CD14-positive monocyte (primary cell): Measurements from ENCODE around the gene TFEC. TPM values are rescaled to one million over a fixed set of nuclear protein-coding genes. Genes with fewer than 3 reads are reported as not detected.

Source experiments
- DNase-seq, 3 donors: peaks; one replicate each; pipeline ENCODE4 v3.0.0-alpha.2; 2011 to 2022
- H2AFZ ChIP-seq: 2 replicates; pipeline ENCODE4 v1.6.0; 2012; ENCODE audit warnings: mild to moderate bottlenecking, low read depth, low read length, inconsistent platforms; ENCODE audit not compliant: insufficient read depth, poor library complexity, severe bottlenecking
- H3K27ac ChIP-seq, 2 donors: 1 replicate in 1 of 2; 2 replicates in 1 of 2; pipeline ENCODE4 v1.5.1; 2012 to 2013; ENCODE audit warnings: low read length in 2 of 2, control low read depth in 1 of 2, inconsistent platforms in 1 of 2, low read depth in 1 of 2, mild to moderate bottlenecking in 1 of 2
- H3K27me3 ChIP-seq, 2 donors: one replicate each; pipeline versions ENCODE4 v1.6.0 to v1.6.1; 2011 to 2013; ENCODE audit warnings: low read length in 2 of 2; ENCODE audit not compliant: control insufficient read depth in 2 of 2, insufficient read depth in 2 of 2
- H3K36me3 ChIP-seq, 2 donors: replicated peaks in 1 of 2; 1 replicate in 1 of 2; 2 replicates in 1 of 2; pipeline versions ENCODE4 v1.5.1 to v1.6.1; 2012 to 2013; ENCODE audit warnings: low read length in 2 of 2, control low read depth in 1 of 2, inconsistent platforms in 1 of 2, mild to moderate bottlenecking in 1 of 2; ENCODE audit not compliant: insufficient read depth in 2 of 2, control insufficient read depth in 1 of 2
- H3K4me1 ChIP-seq, 2 donors: 1 replicate in 1 of 2; 2 replicates in 1 of 2; pipeline versions ENCODE4 v1.5.1 to v1.6.1; 2012 to 2013; ENCODE audit warnings: low read length in 2 of 2, control low read depth in 1 of 2, inconsistent platforms in 1 of 2, mild to moderate bottlenecking in 1 of 2, moderate library complexity in 1 of 2; ENCODE audit not compliant: insufficient read depth in 2 of 2, control insufficient read depth in 1 of 2
- H3K4me2 ChIP-seq: replicated peaks from 2 replicates; pipeline ENCODE3; 2012; ENCODE audit warnings: low read length, moderate library complexity, mild to moderate bottlenecking; ENCODE audit not compliant: poor library complexity, severe bottlenecking; ENCODE audit errors: extremely low read depth
- H3K4me3 ChIP-seq, 3 experiments: fragments of 200-600 bp in 1 of 3; sonication (generic) in 1 of 3; replicated peaks in 1 of 3; 1 replicate in 2 of 3; 2 replicates in 1 of 3; pipeline ENCODE4 v1.5.1; 2011 to 2013; ENCODE audit warnings: low read length in 3 of 3, mild to moderate bottlenecking in 3 of 3, control low read depth in 2 of 3, low read depth in 2 of 3, inconsistent platforms in 1 of 3, moderate library complexity in 1 of 3
- H3K79me2 ChIP-seq: 2 replicates; pipeline ENCODE4 v1.6.0; 2012; ENCODE audit warnings: mild to moderate bottlenecking, control low read depth, inconsistent platforms, low read length, moderate library complexity; ENCODE audit not compliant: insufficient read depth
- H3K9ac ChIP-seq: 2 replicates; pipeline ENCODE4 v1.6.0; 2017; ENCODE audit warnings: low read length, mild to moderate bottlenecking; ENCODE audit not compliant: insufficient read depth, poor library complexity, severe bottlenecking
- H3K9me3 ChIP-seq, 2 donors: replicated peaks in 1 of 2; 1 replicate in 1 of 2; 2 replicates in 1 of 2; pipeline versions ENCODE4 v1.5.1 to v1.6.1; 2012 to 2013; ENCODE audit warnings: low read length in 2 of 2, control low read depth in 1 of 2; ENCODE audit not compliant: control insufficient read depth in 1 of 2, insufficient read depth in 1 of 2
- H4K20me1 ChIP-seq: 2 replicates; pipeline ENCODE4 v1.6.0; 2012; ENCODE audit warnings: mild to moderate bottlenecking, low read length, control low read depth, moderate library complexity; ENCODE audit not compliant: insufficient read depth
- H3K27ac Mint-ChIP-seq, 7 donors: one replicate each; pipeline ENCODE4 v1.8.0; 2020; ENCODE audit warnings: mild to moderate bottlenecking in 7 of 7, mixed read lengths in 7 of 7, moderate library complexity in 6 of 7, inconsistent platforms in 2 of 7
- H3K27me3 Mint-ChIP-seq, 3 donors: one replicate each; pipeline ENCODE4 v1.8.0; 2021 to 2022; ENCODE audit warnings: low read depth in 3 of 3, mild to moderate bottlenecking in 3 of 3, mixed read lengths in 3 of 3, moderate library complexity in 3 of 3, inconsistent platforms in 1 of 3
- H3K36me3 Mint-ChIP-seq, 2 donors: one replicate each; pipeline ENCODE4 v1.8.0; 2020; ENCODE audit warnings: mixed read lengths in 2 of 2, inconsistent platforms in 1 of 2, mild to moderate bottlenecking in 1 of 2
- H3K4me1 Mint-ChIP-seq: one replicate; pipeline ENCODE4 v1.8.0; 2020; ENCODE audit warnings: mild to moderate bottlenecking, mixed read lengths
- H3K4me3 Mint-ChIP-seq, 2 donors: one replicate each; pipeline ENCODE4 v1.8.0; 2020; ENCODE audit warnings: mild to moderate bottlenecking in 2 of 2, mixed read lengths in 2 of 2, moderate library complexity in 1 of 2
- H3K9me3 Mint-ChIP-seq, 7 donors: one replicate each; pipeline ENCODE4 v1.8.0; 2020 to 2022; ENCODE audit warnings: mixed read lengths in 7 of 7, mild to moderate bottlenecking in 6 of 7, moderate library complexity in 6 of 7, inconsistent platforms in 2 of 7
- CTCF ChIP-seq: fragments of 200-600 bp; IDR thresholded peaks from one replicate; pipeline ENCODE4 v1.8.0; 2022; ENCODE audit warnings: antibody characterized with exemption, mild to moderate bottlenecking
- WGBS: methylation state at CpG from one replicate; pipeline ENCODE4 v1.1.5; 2013; ENCODE audit warnings: missing lambda C conversion rate; ENCODE audit not compliant: insufficient coverage; 5-methylcytosine and 5-hydroxymethylcytosine counted together
- intact Hi-C, 2 donors: fragments of 100-400 bp; cut with micrococcal nuclease; formaldehyde crosslinking; loops; one replicate each; pipeline versions ENCODE4 v1.15.0 to v1.15.1; 2023
- polyA plus RNA-seq, 3 donors: library from polyadenylated mRNA; depleted of rRNA in 1 of 3; unstranded in 2 of 3; stranded (reverse) in 1 of 3; fragments of 300-500 nt in 2 of 3; fragments of >200 nt in 1 of 3; fragmentation: Illumina TruSeq in 2 of 3; gene quantifications; 1 replicate in 2 of 3; 2 replicates in 1 of 3; pipeline ENCODE4 v1.2.3, GENCODE V29; 2012 to 2021

TFEC gene
- polyA plus RNA-seq, 3 donors = 13.3 to 55.9 (median 17.4) TPM

- H3K4me3 Mint-ChIP-seq = peak overlapping the region; percentile 2 to 46
- no peak overlapping the region for H3K9ac ChIP-seq
- no peak for TF ChIP-seq CTCF
These were observed 64.6 kb downstream of the TFEC start for GRCh38 chr7:115965796-115966475.

GRCh38 chr7:115965236-115965635 is 65.3 kb downstream of the TFEC start:
- Histone ChIP-seq H3K9ac (no peak overlapping the region), H3K36me3 (peaks cover 6 to 41% of the 10 kb centered on the region in 2 donors), H3K4me3 (no peak overlapping the region), H3K4me1 (peaks cover 6 to 18% of the 10 kb centered on the region in 2 donors), H3K4me2 (no peak overlapping the region), H3K9me3 (no peaks in the 10 kb centered on the region), H3K27me3 (no peaks in the 10 kb centered on the region), H3K27ac (peak overlapping the region in 1 of 2 donors; percentile 73), H3K79me2 (peaks cover 75% of the 10 kb centered on the region), H4K20me1 (peaks cover 36% of the 10 kb centered on the region), H2AFZ (no peak overlapping the region)
- Mint-ChIP-seq H3K27me3 (no peaks in the 10 kb centered on the region), H3K4me3 (no peak overlapping the region), H3K27ac (peak overlapping the region in 3 of 7 donors; percentile 18 to 88 (median 40)), H3K36me3 (peaks cover 30 to 35% of the 10 kb centered on the region in 2 donors), H3K4me1 (peaks cover 30% of the 10 kb centered on the region), H3K9me3 (peaks cover 0 to 1% (median 0%) of the 10 kb centered on the region in 7 donors)
- intact Hi-C loops = no loop called here
- DNase-seq = no peak
- TF ChIP-seq CTCF = no peak
- no CpG with 5 or more reads among the region's 1 CpG for WGBS

More at GRCh38 chr7:115965796-115966475, 64.6 kb downstream of the TFEC start:
- no peak overlapping the region for H2AFZ ChIP-seq
- peaks cover 0 to 2% (median 0%) of the 10 kb centered on the region in 7 donors for H3K9me3 Mint-ChIP-seq
- H4K20me1 ChIP-seq = peaks cover 36% of the 10 kb centered on the region
- peaks cover 6 to 18% of the 10 kb centered on the region in 2 donors for H3K4me1 ChIP-seq
- no peaks in the 10 kb centered on the region for H3K9me3 ChIP-seq
- 29% methylated on average over 2 of the region's 5 CpGs for WGBS
- DNase-seq = peak in 2 of 3 donors; percentile 16 to 30
- H3K4me3 ChIP-seq = no peak overlapping the region
- peaks cover 32% of the 10 kb centered on the region for H3K4me1 Mint-ChIP-seq
- H3K27me3 ChIP-seq = no peaks in the 10 kb centered on the region
- no peaks in the 10 kb centered on the region for H3K27me3 Mint-ChIP-seq
- H3K79me2 ChIP-seq = peaks cover 75% of the 10 kb centered on the region
- H3K36me3 Mint-ChIP-seq = peaks cover 32 to 36% of the 10 kb centered on the region in 2 donors
- peak overlapping the region in 6 of 7 donors; percentile 51 to 92 (median 66) for H3K27ac Mint-ChIP-seq
- peak overlapping the region in 1 of 2 donors; percentile 73 for H3K27ac ChIP-seq
- intact Hi-C loops = no loop called here
- H3K4me2 ChIP-seq = peak overlapping the region; percentile 44
- peaks cover 5 to 48% of the 10 kb centered on the region in 2 donors for H3K36me3 ChIP-seq
